Activated naive CD4-positive, alpha-beta T cell treated with anti-CD3 and anti-CD28 coated beads, Interleukin-2, amount 10 ng/mL, durations not matched to agents 7 days and 5 days (primary cell): ENCODE data around the gene RAB20.
A peak's percentile ranks its signal among the peaks of the same experiment; 100 is the strongest.

Source experiments
- CTCF ChIA-PET: fragments of 350-600 bp; sonication (Branson Sonifier 250); formaldehyde crosslinking; loops from one replicate; lab custom pipeline; 2021; ENCODE audit warnings: antibody characterized with exemption; lab: Charles Lee
- DNase-seq: peaks from one replicate; pipeline ENCODE4 v3.0.0-alpha.2; 2020
- H3K27ac Mint-ChIP-seq: one replicate; pipeline ENCODE4 v1.8.0; 2021; ENCODE audit warnings: mild to moderate bottlenecking, moderate library complexity, mixed read lengths
- H3K27me3 Mint-ChIP-seq: one replicate; pipeline ENCODE4 v1.8.0; 2021; ENCODE audit warnings: mild to moderate bottlenecking, mixed read lengths
- H3K36me3 Mint-ChIP-seq: one replicate; pipeline ENCODE4 v1.8.0; 2021; ENCODE audit warnings: mixed read lengths
- H3K4me1 Mint-ChIP-seq: one replicate; pipeline ENCODE4 v1.8.0; 2021; ENCODE audit warnings: mixed read lengths
- H3K4me3 Mint-ChIP-seq: one replicate; pipeline ENCODE4 v1.8.0; 2021; ENCODE audit warnings: mild to moderate bottlenecking, moderate library complexity, mixed read lengths
- H3K9me3 Mint-ChIP-seq: one replicate; pipeline ENCODE4 v1.8.0; 2021; ENCODE audit warnings: mixed read lengths

Gene RAB20

GRCh38 chr13:110524541-110525257, 36.8 kb downstream of the RAB20 start:
- H3K36me3 Mint-ChIP-seq = peaks cover 4% of the 10 kb centered on the region
- peaks cover 39% of the 10 kb centered on the region for H3K27me3 Mint-ChIP-seq
- peak overlapping the region; percentile 71 for H3K27ac Mint-ChIP-seq
- peaks cover under 1% of the 10 kb centered on the region for H3K9me3 Mint-ChIP-seq
- DNase-seq = peak; percentile 55
- CTCF ChIA-PET = no interaction called here
- H3K4me3 Mint-ChIP-seq = no peak overlapping the region
- H3K4me1 Mint-ChIP-seq = peaks cover 55% of the 10 kb centered on the region

GRCh38 chr13:110523838-110524540, 37.5 kb downstream of the RAB20 start:
- peaks cover 4% of the 10 kb centered on the region for H3K36me3 Mint-ChIP-seq
- DNase-seq = no peak
- H3K4me3 Mint-ChIP-seq = no peak overlapping the region
- no peak overlapping the region for H3K27ac Mint-ChIP-seq
- CTCF ChIA-PET = no interaction called here
- peaks cover 35% of the 10 kb centered on the region for H3K27me3 Mint-ChIP-seq
- peaks cover 55% of the 10 kb centered on the region for H3K4me1 Mint-ChIP-seq
- H3K9me3 Mint-ChIP-seq = no peaks in the 10 kb centered on the region

GRCh38 chr13:110523180-110523579, 38.3 kb downstream of the RAB20 start:
- no peak overlapping the region for H3K27ac Mint-ChIP-seq
- H3K9me3 Mint-ChIP-seq = no peaks in the 10 kb centered on the region
- CTCF ChIA-PET = no interaction called here
- H3K4me1 Mint-ChIP-seq = peaks cover 55% of the 10 kb centered on the region
- DNase-seq = no peak
- H3K4me3 Mint-ChIP-seq = no peak overlapping the region
- H3K27me3 Mint-ChIP-seq = peaks cover 33% of the 10 kb centered on the region
- peaks cover 4% of the 10 kb centered on the region for H3K36me3 Mint-ChIP-seq

- CTCF ChIA-PET = no interaction called here
- H3K27ac Mint-ChIP-seq = no peak overlapping the region
- no peaks in the 10 kb centered on the region for H3K9me3 Mint-ChIP-seq
- H3K4me1 Mint-ChIP-seq = peaks cover 55% of the 10 kb centered on the region
- DNase-seq = no peak
- H3K4me3 Mint-ChIP-seq = no peak overlapping the region
- H3K36me3 Mint-ChIP-seq = peaks cover 4% of the 10 kb centered on the region
- peaks cover 31% of the 10 kb centered on the region for H3K27me3 Mint-ChIP-seq
Observed at GRCh38 chr13:110522721-110523120, 38.8 kb downstream of the RAB20 start.

GRCh38 chr13:110521946-110522345, 39.6 kb downstream of the RAB20 start:
- H3K36me3 Mint-ChIP-seq = peaks cover 6% of the 10 kb centered on the region
- no peak overlapping the region for H3K27ac Mint-ChIP-seq
- H3K4me3 Mint-ChIP-seq = no peak overlapping the region
- CTCF ChIA-PET = interaction anchor here (0.6 kb wide), 1 partner anchor 792 kb away, joined by 3 read pairs; no protein-coding TSS in a partner anchor
- H3K9me3 Mint-ChIP-seq = no peaks in the 10 kb centered on the region
- no peak for DNase-seq
- peaks cover 30% of the 10 kb centered on the region for H3K27me3 Mint-ChIP-seq
- H3K4me1 Mint-ChIP-seq = peaks cover 58% of the 10 kb centered on the region

- Mint-ChIP-seq H3K4me3 (no peak overlapping the region), H3K27ac (no peak overlapping the region), H3K36me3 (peaks cover 6% of the 10 kb centered on the region), H3K4me1 (peaks cover 53% of the 10 kb centered on the region), H3K27me3 (peaks cover 27% of the 10 kb centered on the region), H3K9me3 (no peaks in the 10 kb centered on the region)
- CTCF ChIA-PET = no interaction called here
- no peak for DNase-seq
Observed at GRCh38 chr13:110521296-110521680, 40.2 kb downstream of the RAB20 start.

GRCh38 chr13:110520431-110521295, 40.9 kb downstream of the RAB20 start:
- Mint-ChIP-seq H3K36me3 (peaks cover 6% of the 10 kb centered on the region), H3K9me3 (no peaks in the 10 kb centered on the region), H3K27ac (no peak overlapping the region), H3K4me1 (peaks cover 52% of the 10 kb centered on the region), H3K4me3 (no peak overlapping the region), H3K27me3 (peaks cover 22% of the 10 kb centered on the region)
- DNase-seq = no peak
- CTCF ChIA-PET = no interaction called here

- H3K9me3 Mint-ChIP-seq = peaks cover 6% of the 10 kb centered on the region
- H3K36me3 Mint-ChIP-seq = peaks cover 6% of the 10 kb centered on the region
- DNase-seq = no peak
- H3K4me3 Mint-ChIP-seq = no peak overlapping the region
- peaks cover 50% of the 10 kb centered on the region for H3K4me1 Mint-ChIP-seq
- H3K27ac Mint-ChIP-seq = no peak overlapping the region
- CTCF ChIA-PET = no interaction called here
- H3K27me3 Mint-ChIP-seq = peaks cover 19% of the 10 kb centered on the region
Observed at GRCh38 chr13:110519506-110519905, 42.0 kb downstream of the RAB20 start.

- H3K36me3 Mint-ChIP-seq = peaks cover 6% of the 10 kb centered on the region
- CTCF ChIA-PET = no interaction called here
- no peak overlapping the region for H3K27ac Mint-ChIP-seq
Observed at GRCh38 chr13:110519046-110519445, 42.5 kb downstream of the RAB20 start.

GRCh38 chr13:110518571-110518970, 43.0 kb downstream of the RAB20 start:
- no peak overlapping the region for H3K4me3 Mint-ChIP-seq
- no peak for DNase-seq
- peaks cover 46% of the 10 kb centered on the region for H3K4me1 Mint-ChIP-seq
- H3K27me3 Mint-ChIP-seq = peaks cover 12% of the 10 kb centered on the region
- H3K27ac Mint-ChIP-seq = no peak overlapping the region
- H3K36me3 Mint-ChIP-seq = peaks cover 6% of the 10 kb centered on the region
- CTCF ChIA-PET = no interaction called here
- H3K9me3 Mint-ChIP-seq = peaks cover 6% of the 10 kb centered on the region

More at GRCh38 chr13:110519046-110519445, 42.5 kb downstream of the RAB20 start:
- Mint-ChIP-seq H3K9me3 (peaks cover 6% of the 10 kb centered on the region), H3K4me3 (no peak overlapping the region), H3K4me1 (peaks cover 49% of the 10 kb centered on the region), H3K27me3 (peaks cover 17% of the 10 kb centered on the region)
- no peak for DNase-seq

GRCh38 chr13:110518226-110518525, 43.3 kb downstream of the RAB20 start:
- DNase-seq = no peak
- H3K4me3 Mint-ChIP-seq = no peak overlapping the region
- H3K9me3 Mint-ChIP-seq = peaks cover 6% of the 10 kb centered on the region
- CTCF ChIA-PET = no interaction called here
- H3K27me3 Mint-ChIP-seq = peaks cover 11% of the 10 kb centered on the region
- H3K4me1 Mint-ChIP-seq = peaks cover 46% of the 10 kb centered on the region
- peaks cover 6% of the 10 kb centered on the region for H3K36me3 Mint-ChIP-seq
- H3K27ac Mint-ChIP-seq = no peak overlapping the region

GRCh38 chr13:110517505-110518225, 43.9 kb downstream of the RAB20 start:
- peaks cover 41% of the 10 kb centered on the region for H3K4me1 Mint-ChIP-seq
- H3K4me3 Mint-ChIP-seq = no peak overlapping the region
- H3K27me3 Mint-ChIP-seq = peaks cover 10% of the 10 kb centered on the region
- peaks cover 4% of the 10 kb centered on the region for H3K36me3 Mint-ChIP-seq
- no peak overlapping the region for H3K27ac Mint-ChIP-seq
- CTCF ChIA-PET = no interaction called here
- no peak for DNase-seq
- H3K9me3 Mint-ChIP-seq = peaks cover 6% of the 10 kb centered on the region

GRCh38 chr13:110516500-110516899, 45.0 kb downstream of the RAB20 start:
- H3K4me1 Mint-ChIP-seq = peaks cover 38% of the 10 kb centered on the region
- CTCF ChIA-PET = interaction anchor here (1.5 kb wide), 1 partner anchor 61 kb away, joined by 3 read pairs; no protein-coding TSS in a partner anchor
- H3K27me3 Mint-ChIP-seq = peaks cover 7% of the 10 kb centered on the region
- peaks cover 6% of the 10 kb centered on the region for H3K9me3 Mint-ChIP-seq
- no peak overlapping the region for H3K27ac Mint-ChIP-seq
- H3K4me3 Mint-ChIP-seq = no peak overlapping the region
- DNase-seq = no peak
- H3K36me3 Mint-ChIP-seq = peaks cover 2% of the 10 kb centered on the region
